ENCODE data around the gene CXXC5. TPM values are rescaled to one million over a fixed set of nuclear protein-coding genes. Genes with fewer than 3 reads are reported as not detected.
A peak's percentile ranks its signal among the peaks of the same experiment; 100 is the strongest.

The CXXC5 gene
- total and polyA plus RNA-seq, 9 of the 15 experiments (the other 6 are each of a cell fraction or from before 2014, with no cell fraction given) = 1.9 to 123 (median 45.8) TPM

DNA sequence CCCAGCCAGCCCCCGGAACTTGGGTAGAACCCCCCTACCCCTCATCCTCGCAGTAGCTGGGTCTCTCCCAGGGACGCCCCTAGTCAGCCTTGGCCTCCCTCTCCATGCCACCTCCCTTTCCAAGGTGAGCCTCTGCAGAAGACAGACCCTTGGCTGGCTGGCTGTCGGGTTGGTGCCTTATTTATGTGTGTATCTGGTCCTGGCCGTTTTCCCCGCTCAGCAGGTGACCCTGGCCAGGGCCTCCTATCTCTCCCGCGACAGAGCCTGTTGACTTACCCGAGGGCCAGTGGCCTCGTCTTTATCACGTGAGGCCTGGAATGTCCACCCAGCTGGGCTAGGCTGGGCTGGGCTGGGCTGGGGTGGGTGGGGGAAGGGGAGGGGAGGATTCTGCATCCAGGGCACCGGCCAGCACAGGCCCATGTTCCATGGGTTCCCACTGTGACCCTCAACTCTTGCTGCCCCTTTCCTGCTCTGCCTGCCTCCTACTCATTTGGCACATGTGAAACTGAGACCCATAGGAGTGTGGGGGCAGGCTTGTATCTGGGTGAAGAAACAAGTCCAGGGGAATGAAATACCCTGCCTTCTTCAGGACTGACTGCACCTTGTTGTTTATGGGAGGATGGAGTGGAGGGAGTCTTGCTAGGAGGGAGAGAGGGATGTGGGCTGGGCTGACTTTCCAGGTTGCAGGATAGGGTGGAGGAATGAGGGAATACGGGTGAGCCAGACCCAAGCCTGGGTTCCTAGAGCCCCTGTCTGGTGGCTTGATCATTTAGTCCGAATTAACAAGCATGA, 3.1 kb downstream of the CXXC5 start (continued):
- TF ChIP-seq, protein P1, sequence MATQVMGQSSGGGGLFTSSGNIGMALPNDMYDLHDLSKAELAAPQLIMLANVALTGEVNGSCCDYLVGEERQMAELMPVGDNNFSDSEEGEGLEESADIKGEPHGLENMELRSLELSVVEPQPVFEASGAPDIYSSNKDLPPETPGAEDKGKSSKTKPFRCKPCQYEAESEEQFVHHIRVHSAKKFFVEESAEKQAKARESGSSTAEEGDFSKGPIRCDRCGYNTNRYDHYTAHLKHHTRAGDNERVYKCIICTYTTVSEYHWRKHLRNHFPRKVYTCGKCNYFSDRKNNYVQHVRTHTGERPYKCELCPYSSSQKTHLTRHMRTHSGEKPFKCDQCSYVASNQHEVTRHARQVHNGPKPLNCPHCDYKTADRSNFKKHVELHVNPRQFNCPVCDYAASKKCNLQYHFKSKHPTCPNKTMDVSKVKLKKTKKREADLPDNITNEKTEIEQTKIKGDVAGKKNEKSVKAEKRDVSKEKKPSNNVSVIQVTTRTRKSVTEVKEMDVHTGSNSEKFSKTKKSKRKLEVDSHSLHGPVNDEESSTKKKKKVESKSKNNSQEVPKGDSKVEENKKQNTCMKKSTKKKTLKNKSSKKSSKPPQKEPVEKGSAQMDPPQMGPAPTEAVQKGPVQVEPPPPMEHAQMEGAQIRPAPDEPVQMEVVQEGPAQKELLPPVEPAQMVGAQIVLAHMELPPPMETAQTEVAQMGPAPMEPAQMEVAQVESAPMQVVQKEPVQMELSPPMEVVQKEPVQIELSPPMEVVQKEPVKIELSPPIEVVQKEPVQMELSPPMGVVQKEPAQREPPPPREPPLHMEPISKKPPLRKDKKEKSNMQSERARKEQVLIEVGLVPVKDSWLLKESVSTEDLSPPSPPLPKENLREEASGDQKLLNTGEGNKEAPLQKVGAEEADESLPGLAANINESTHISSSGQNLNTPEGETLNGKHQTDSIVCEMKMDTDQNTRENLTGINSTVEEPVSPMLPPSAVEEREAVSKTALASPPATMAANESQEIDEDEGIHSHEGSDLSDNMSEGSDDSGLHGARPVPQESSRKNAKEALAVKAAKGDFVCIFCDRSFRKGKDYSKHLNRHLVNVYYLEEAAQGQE (IDR thresholded peaks at IDR 0.05; ENCODE audit: borderline replicate concordance) = peak; percentile 46
- TF ChIP-seq, protein P1 (CRISPR knock-in tag; IDR thresholded peaks at IDR 0.05; ENCODE audit: low read depth) = no peak
- TF ChIP-seq ZNF282 (CRISPR knock-in tag; IDR thresholded peaks at IDR 0.05) = no peak
- TF ChIP-seq HDGF (IDR thresholded peaks at IDR 0.05) = no peak
- TF ChIP-seq ZNF586 (CRISPR knock-in tag; conservative IDR thresholded peaks at IDR 0.05) = no peak
- TF ChIP-seq, protein P2, sequence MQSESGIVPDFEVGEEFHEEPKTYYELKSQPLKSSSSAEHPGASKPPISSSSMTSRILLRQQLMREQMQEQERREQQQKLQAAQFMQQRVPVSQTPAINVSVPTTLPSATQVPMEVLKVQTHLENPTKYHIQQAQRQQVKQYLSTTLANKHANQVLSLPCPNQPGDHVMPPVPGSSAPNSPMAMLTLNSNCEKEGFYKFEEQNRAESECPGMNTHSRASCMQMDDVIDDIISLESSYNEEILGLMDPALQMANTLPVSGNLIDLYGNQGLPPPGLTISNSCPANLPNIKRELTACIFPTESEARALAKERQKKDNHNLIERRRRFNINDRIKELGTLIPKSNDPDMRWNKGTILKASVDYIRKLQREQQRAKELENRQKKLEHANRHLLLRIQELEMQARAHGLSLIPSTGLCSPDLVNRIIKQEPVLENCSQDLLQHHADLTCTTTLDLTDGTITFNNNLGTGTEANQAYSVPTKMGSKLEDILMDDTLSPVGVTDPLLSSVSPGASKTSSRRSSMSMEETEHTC (IDR thresholded peaks at IDR 0.05) = peak; percentile 82; the same call in 1 of the 2 replicates
- no peak for TF ChIP-seq KLF13 (tag; IDR thresholded peaks at IDR 0.05; ENCODE audit: borderline replicate concordance, low read depth)
- no peak for TF ChIP-seq RFX1 (IDR thresholded peaks at IDR 0.05)
- no peak for TF ChIP-seq HMG20A (CRISPR knock-in tag; conservative IDR thresholded peaks at IDR 0.05)
- TF ChIP-seq ZNF175 (CRISPR knock-in tag; IDR thresholded peaks at IDR 0.05; ENCODE audit: low read depth) = no peak
- TF ChIP-seq, protein P3, sequence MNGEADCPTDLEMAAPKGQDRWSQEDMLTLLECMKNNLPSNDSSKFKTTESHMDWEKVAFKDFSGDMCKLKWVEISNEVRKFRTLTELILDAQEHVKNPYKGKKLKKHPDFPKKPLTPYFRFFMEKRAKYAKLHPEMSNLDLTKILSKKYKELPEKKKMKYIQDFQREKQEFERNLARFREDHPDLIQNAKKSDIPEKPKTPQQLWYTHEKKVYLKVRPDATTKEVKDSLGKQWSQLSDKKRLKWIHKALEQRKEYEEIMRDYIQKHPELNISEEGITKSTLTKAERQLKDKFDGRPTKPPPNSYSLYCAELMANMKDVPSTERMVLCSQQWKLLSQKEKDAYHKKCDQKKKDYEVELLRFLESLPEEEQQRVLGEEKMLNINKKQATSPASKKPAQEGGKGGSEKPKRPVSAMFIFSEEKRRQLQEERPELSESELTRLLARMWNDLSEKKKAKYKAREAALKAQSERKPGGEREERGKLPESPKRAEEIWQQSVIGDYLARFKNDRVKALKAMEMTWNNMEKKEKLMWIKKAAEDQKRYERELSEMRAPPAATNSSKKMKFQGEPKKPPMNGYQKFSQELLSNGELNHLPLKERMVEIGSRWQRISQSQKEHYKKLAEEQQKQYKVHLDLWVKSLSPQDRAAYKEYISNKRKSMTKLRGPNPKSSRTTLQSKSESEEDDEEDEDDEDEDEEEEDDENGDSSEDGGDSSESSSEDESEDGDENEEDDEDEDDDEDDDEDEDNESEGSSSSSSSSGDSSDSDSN (IDR thresholded peaks at IDR 0.05; ENCODE audit: borderline replicate concordance in 1 of 2, low read depth in 2 of 2, low read length in 2 of 2) = peak in 1 of 2 experiments; percentile 67; a peak in 1 of 4 replicates
- no peak for TF ChIP-seq SOX6 (IDR thresholded peaks at IDR 0.05)
- TF ChIP-seq FOXJ2 (tag; IDR thresholded peaks at IDR 0.05) = peak; percentile 48; the same call in 1 of the 2 replicates
- TF ChIP-seq GTF2F1 (IDR thresholded peaks at IDR 0.05; ENCODE audit: low read depth, low read length) = no peak

All from K562 (cell line).